ENCODE data around the gene KLHDC10. TPM values are rescaled to one million over a fixed set of nuclear protein-coding genes. Genes with fewer than 3 reads are reported as not detected.

Gene KLHDC10
- total and polyA plus RNA-seq, 2 of the 13 experiments (the other 11 are each of a cell fraction or from before 2014, with no cell fraction given), result 11.9 to 21.6 TPM

DNA sequence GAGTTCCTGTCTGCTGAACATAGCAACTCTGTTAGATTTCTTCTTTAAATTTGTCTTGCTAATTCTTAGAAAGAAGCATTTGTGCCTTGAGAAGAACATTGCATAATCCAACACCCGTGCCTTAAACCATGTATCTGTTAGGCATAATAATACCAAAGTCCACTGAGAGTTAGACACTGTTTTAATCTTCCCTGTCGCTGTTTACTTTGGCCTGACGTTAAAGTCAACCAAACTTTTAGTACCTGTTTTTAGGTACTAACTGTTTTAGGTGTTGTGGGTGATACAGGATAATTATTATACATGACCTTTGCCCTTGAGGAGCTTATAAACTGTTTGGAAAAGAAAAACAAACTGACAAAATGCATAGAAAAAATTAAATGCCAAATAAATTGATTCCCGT, 43.6 kb downstream of the KLHDC10 start (continued):
- TF ChIP-seq NR2F1 (CRISPR knock-in tag; IDR thresholded peaks at IDR 0.05), result no peak
- no peak for TF ChIP-seq ZNF430 (CRISPR knock-in tag; IDR thresholded peaks at IDR 0.05)
- no peak for TF ChIP-seq TEAD2 (CRISPR knock-in tag; IDR thresholded peaks at IDR 0.05)
- TF ChIP-seq ZNF496 (CRISPR knock-in tag; IDR thresholded peaks at IDR 0.05; ENCODE audit: insufficient replicate concordance), result no peak
- TF ChIP-seq MAZ (IDR thresholded peaks at IDR 0.05; ENCODE audit: borderline replicate concordance, low read depth, low read length), result no peak
- no peak for TF ChIP-seq MAZ (CRISPR knock-in tag; IDR thresholded peaks at IDR 0.05; ENCODE audit: low read depth)
- TF ChIP-seq SOX13 (IDR thresholded peaks at IDR 0.05), result no peak
- peak in 1 of 2 experiments; percentile 67; a peak in 1 of 4 replicates for TF ChIP-seq SOX13 (CRISPR knock-in tag; conservative IDR thresholded peaks at IDR 0.05 in 1 of 2, IDR thresholded peaks at IDR 0.05 in 1 of 2)
- peak; percentile 58 for TF ChIP-seq RXRB (CRISPR knock-in tag; IDR thresholded peaks at IDR 0.05; ENCODE audit: borderline replicate concordance)
- TF ChIP-seq, protein P1, sequence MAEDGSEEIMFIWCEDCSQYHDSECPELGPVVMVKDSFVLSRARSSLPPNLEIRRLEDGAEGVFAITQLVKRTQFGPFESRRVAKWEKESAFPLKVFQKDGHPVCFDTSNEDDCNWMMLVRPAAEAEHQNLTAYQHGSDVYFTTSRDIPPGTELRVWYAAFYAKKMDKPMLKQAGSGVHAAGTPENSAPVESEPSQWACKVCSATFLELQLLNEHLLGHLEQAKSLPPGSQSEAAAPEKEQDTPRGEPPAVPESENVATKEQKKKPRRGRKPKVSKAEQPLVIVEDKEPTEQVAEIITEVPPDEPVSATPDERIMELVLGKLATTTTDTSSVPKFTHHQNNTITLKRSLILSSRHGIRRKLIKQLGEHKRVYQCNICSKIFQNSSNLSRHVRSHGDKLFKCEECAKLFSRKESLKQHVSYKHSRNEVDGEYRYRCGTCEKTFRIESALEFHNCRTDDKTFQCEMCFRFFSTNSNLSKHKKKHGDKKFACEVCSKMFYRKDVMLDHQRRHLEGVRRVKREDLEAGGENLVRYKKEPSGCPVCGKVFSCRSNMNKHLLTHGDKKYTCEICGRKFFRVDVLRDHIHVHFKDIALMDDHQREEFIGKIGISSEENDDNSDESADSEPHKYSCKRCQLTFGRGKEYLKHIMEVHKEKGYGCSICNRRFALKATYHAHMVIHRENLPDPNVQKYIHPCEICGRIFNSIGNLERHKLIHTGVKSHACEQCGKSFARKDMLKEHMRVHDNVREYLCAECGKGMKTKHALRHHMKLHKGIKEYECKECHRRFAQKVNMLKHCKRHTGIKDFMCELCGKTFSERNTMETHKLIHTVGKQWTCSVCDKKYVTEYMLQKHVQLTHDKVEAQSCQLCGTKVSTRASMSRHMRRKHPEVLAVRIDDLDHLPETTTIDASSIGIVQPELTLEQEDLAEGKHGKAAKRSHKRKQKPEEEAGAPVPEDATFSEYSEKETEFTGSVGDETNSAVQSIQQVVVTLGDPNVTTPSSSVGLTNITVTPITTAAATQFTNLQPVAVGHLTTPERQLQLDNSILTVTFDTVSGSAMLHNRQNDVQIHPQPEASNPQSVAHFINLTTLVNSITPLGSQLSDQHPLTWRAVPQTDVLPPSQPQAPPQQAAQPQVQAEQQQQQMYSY (CRISPR knock-in tag; IDR thresholded peaks at IDR 0.05), result no peak
- 0 out of 2 replicates have a peak, but pooled peaks have one; percentile 31 for TF ChIP-seq ZMAT3 (CRISPR knock-in tag; conservative IDR thresholded peaks at IDR 0.05)
- no peak for TF ChIP-seq ZNF160 (CRISPR knock-in tag; IDR thresholded peaks at IDR 0.05)
- TF ChIP-seq GATAD2A (CRISPR knock-in tag; IDR thresholded peaks at IDR 0.05), result peak; percentile 80
- no peak for TF ChIP-seq FOXK2 (IDR thresholded peaks at IDR 0.05)
- 0 out of 2 replicates have a peak, but pooled peaks have one; percentile 35 for TF ChIP-seq THAP11 (CRISPR knock-in tag; IDR thresholded peaks at IDR 0.05)
- TF ChIP-seq, protein P2, sequence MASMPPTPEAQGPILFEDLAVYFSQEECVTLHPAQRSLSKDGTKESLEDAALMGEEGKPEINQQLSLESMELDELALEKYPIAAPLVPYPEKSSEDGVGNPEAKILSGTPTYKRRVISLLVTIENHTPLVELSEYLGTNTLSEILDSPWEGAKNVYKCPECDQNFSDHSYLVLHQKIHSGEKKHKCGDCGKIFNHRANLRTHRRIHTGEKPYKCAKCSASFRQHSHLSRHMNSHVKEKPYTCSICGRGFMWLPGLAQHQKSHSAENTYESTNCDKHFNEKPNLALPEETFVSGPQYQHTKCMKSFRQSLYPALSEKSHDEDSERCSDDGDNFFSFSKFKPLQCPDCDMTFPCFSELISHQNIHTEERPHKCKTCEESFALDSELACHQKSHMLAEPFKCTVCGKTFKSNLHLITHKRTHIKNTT (CRISPR knock-in tag; IDR thresholded peaks at IDR 0.05), result no peak
- no peak for TF ChIP-seq ZNF468 (CRISPR knock-in tag; IDR thresholded peaks at IDR 0.05)
- no peak for TF ChIP-seq ZNF674 (CRISPR knock-in tag; IDR thresholded peaks at IDR 0.05; ENCODE audit: low read depth)
- TF ChIP-seq STAT5B (CRISPR knock-in tag; IDR thresholded peaks at IDR 0.05), result no peak
- TF ChIP-seq, protein P3, sequence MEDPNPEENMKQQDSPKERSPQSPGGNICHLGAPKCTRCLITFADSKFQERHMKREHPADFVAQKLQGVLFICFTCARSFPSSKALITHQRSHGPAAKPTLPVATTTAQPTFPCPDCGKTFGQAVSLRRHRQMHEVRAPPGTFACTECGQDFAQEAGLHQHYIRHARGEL (CRISPR knock-in tag; IDR thresholded peaks at IDR 0.05), result no peak
- no peak for TF ChIP-seq FOXP1 (IDR thresholded peaks at IDR 0.05)
- peak; percentile 76 for TF ChIP-seq FOXP1 (CRISPR knock-in tag; IDR thresholded peaks at IDR 0.05)
- TF ChIP-seq, protein P4, sequence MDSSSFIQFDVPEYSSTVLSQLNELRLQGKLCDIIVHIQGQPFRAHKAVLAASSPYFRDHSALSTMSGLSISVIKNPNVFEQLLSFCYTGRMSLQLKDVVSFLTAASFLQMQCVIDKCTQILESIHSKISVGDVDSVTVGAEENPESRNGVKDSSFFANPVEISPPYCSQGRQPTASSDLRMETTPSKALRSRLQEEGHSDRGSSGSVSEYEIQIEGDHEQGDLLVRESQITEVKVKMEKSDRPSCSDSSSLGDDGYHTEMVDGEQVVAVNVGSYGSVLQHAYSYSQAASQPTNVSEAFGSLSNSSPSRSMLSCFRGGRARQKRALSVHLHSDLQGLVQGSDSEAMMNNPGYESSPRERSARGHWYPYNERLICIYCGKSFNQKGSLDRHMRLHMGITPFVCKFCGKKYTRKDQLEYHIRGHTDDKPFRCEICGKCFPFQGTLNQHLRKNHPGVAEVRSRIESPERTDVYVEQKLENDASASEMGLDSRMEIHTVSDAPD (CRISPR knock-in tag; IDR thresholded peaks at IDR 0.05), result no peak
- no peak for TF ChIP-seq ARNTL (CRISPR knock-in tag; IDR thresholded peaks at IDR 0.05)
- TF ChIP-seq PHF8 (CRISPR knock-in tag; IDR thresholded peaks at IDR 0.05), result no peak
- TF ChIP-seq U2AF2 (IDR thresholded peaks at IDR 0.05; ENCODE audit: low read depth, low read length), result no peak
- TF ChIP-seq ZNF781 (CRISPR knock-in tag; IDR thresholded peaks at IDR 0.05; ENCODE audit: borderline replicate concordance, not compliant biosample characterization), result no peak
